Gastrocnemius medialis (tissue), 4 donors: Measurements from ENCODE around the gene TBC1D10A.

Experiments
- CTCF ChIP-seq, 5 experiments: fragments of 450-650 bp in 3 of 5; fragments of 200-600 bp in 2 of 5; sonication (generic) in 2 of 5; IDR thresholded peaks in 4 of 5; conservative IDR thresholded peaks in 1 of 5; 1 replicate in 4 of 5; 2 replicates in 1 of 5; pipeline ENCODE4 v1.5.1; 2016 to 2019; ENCODE audit warnings: antibody characterized with exemption in 5 of 5, mild to moderate bottlenecking in 3 of 5, moderate library complexity in 3 of 5
- POLR2A ChIP-seq, 2 donors: fragments of 450-650 bp; IDR thresholded peaks; one replicate each; pipeline ENCODE4 v1.6.1; 2017; ENCODE audit warnings: antibody characterized with exemption in 2 of 2, mild to moderate bottlenecking in 2 of 2, moderate library complexity in 2 of 2

GRCh38 chr22:30291058-30291892, 35.5 kb downstream of the TBC1D10A start:
- TF ChIP-seq POLR2A (IDR thresholded peaks at IDR 0.05) (peak; percentile 35 to 69), CTCF (IDR thresholded peaks at IDR 0.05 in 4 of 5, conservative IDR thresholded peaks at IDR 0.05 in 1 of 5) (no peak)
